Measurements from ENCODE around the gene TIMP4. TPM values are rescaled to one million over a fixed set of nuclear protein-coding genes. Genes with fewer than 3 reads are reported as not detected.
A peak's percentile ranks its signal among the peaks of the same experiment; 100 is the strongest.

TIMP4 gene
- total and polyA plus RNA-seq, 4 donors = 0.36 to 1.7 (median 0.76) TPM

DNA sequence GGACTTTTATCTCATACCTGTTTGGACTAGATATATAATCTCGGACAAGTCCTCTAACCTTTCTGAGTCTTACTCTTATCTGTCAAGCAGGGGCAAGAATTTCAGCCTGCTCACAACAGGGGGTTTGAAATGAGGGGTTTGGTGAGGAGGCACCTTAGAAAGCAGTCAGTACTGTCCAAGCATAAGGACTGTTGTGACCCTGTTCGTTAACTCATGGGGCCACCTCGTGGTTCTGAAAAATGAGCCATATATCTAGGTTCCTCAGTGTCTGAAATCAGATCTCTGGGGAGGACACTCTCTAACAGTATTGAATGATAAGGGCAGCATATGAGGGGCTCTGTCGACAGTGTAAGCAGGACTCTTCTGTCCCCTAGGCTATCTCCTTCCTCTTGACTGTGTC lies 7.2 kb upstream of the TIMP4 start:
- no peak for DNase-seq (ENCODE audit: low spot score)
- no peak overlapping the region for H3K4me3 ChIP-seq (ENCODE audit: low read depth in 1 of 3, low read length in 3 of 3)
- no peaks in the 10 kb centered on the region for H3K27me3 ChIP-seq (ENCODE audit: control insufficient read depth in 4 of 4, insufficient read depth in 4 of 4, low read length in 3 of 4)
- TF ChIP-seq YY1 (IDR thresholded peaks at IDR 0.05) = no peak
- TF ChIP-seq GABPA (IDR thresholded peaks at IDR 0.05 in 1 of 2, conservative IDR thresholded peaks at IDR 0.05 in 1 of 2) = no peak
- TF ChIP-seq RAD21 (IDR thresholded peaks at IDR 0.05) = peak in 1 of 2 donors; percentile 29
- WGBS = 61% methylated on average over 4 of the region's 4 CpGs
- no peak overlapping the region for H3K9ac ChIP-seq (ENCODE audit: low read depth in 1 of 2, low read length in 2 of 2)
- H3K36me3 ChIP-seq (ENCODE audit: control insufficient read depth in 4 of 4, insufficient read depth in 3 of 4, low read depth in 1 of 4, low read length in 3 of 4) = no peaks in the 10 kb centered on the region
- no peaks in the 10 kb centered on the region for H3K9me3 ChIP-seq (ENCODE audit: control insufficient read depth in 4 of 4, low read length in 3 of 4)
- H3K4me1 ChIP-seq (ENCODE audit: control insufficient read depth in 4 of 4, insufficient read depth in 4 of 4, low read length in 3 of 4) = no peaks in the 10 kb centered on the region
- H3K27ac ChIP-seq (ENCODE audit: low read depth in 1 of 2, low read length in 2 of 2) = no peak overlapping the region

DNA sequence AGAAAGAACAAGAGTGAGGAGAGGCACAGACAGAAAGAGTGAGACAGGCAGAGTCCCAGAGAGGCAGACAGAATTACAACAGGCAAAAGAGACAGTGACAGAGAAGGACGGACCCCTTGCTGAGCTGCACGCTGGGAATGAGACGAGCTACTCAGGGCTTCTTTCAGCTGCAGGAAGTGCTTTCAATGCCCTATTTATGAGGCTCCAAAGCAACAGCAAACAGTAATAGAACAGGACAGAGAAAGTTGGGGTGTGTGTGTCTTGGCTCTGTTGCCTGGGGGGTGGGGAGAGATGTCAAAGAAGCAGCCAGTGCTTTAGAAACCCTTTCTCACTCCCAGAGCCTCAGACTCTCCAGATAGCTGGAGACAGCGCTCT lies 502 bp upstream of the TIMP4 start:
- H3K9me3 ChIP-seq (ENCODE audit: control insufficient read depth in 4 of 4, low read length in 3 of 4) = no peaks in the 10 kb centered on the region
- H3K27me3 ChIP-seq (ENCODE audit: control insufficient read depth in 4 of 4, insufficient read depth in 4 of 4, low read length in 3 of 4) = peaks cover 0 to 3% (median 0%) of the 10 kb centered on the region in 4 donors
- TF ChIP-seq NR2F2 (IDR thresholded peaks at IDR 0.05) = no peak
- TF ChIP-seq FOXA2 (IDR thresholded peaks at IDR 0.05) = no peak
- TF ChIP-seq FOXA1 (IDR thresholded peaks at IDR 0.05) = no peak
- TF ChIP-seq RXRA (IDR thresholded peaks at IDR 0.05) = no peak
- TF ChIP-seq HNF4A (conservative IDR thresholded peaks at IDR 0.05) = no peak
- no peak for TF ChIP-seq RAD21 (IDR thresholded peaks at IDR 0.05)
- TF ChIP-seq ATF3 (IDR thresholded peaks at IDR 0.05) = no peak
- TF ChIP-seq EGR1 (IDR thresholded peaks at IDR 0.05; ENCODE audit: low read depth in 2 of 2) = no peak
- TF ChIP-seq MAX (IDR thresholded peaks at IDR 0.05) = no peak
- TF ChIP-seq TAF1 (conservative IDR thresholded peaks at IDR 0.05) = no peak
- no peak for TF ChIP-seq HNF4G (IDR thresholded peaks at IDR 0.05)
- no peak for TF ChIP-seq REST (IDR thresholded peaks at IDR 0.05)
- TF ChIP-seq SP1 (IDR thresholded peaks at IDR 0.05) = no peak
- no peak for TF ChIP-seq ZBTB33 (IDR thresholded peaks at IDR 0.05)
- TF ChIP-seq JUND (IDR thresholded peaks at IDR 0.05) = no peak
- TF ChIP-seq GABPA (IDR thresholded peaks at IDR 0.05 in 1 of 2, conservative IDR thresholded peaks at IDR 0.05 in 1 of 2) = no peak
- no peak for TF ChIP-seq CTCF (IDR thresholded peaks at IDR 0.05; ENCODE audit: low read depth, low read length, missing input control)
- TF ChIP-seq YY1 (IDR thresholded peaks at IDR 0.05) = no peak
- H3K4me3 ChIP-seq (ENCODE audit: low read depth in 1 of 3, low read length in 3 of 3) = no peak overlapping the region
- no peak overlapping the region for H3K27ac ChIP-seq (ENCODE audit: low read depth in 1 of 2, low read length in 2 of 2)
- H3K4me1 ChIP-seq (ENCODE audit: control insufficient read depth in 4 of 4, insufficient read depth in 4 of 4, low read length in 3 of 4) = peaks cover 0 to 9% (median 3%) of the 10 kb centered on the region in 4 donors
- WGBS = 77% methylated on average over 4 of the region's 4 CpGs
- no peak overlapping the region for H3K9ac ChIP-seq (ENCODE audit: low read depth in 1 of 2, low read length in 2 of 2)
- no peak for DNase-seq (ENCODE audit: low spot score)
- no peaks in the 10 kb centered on the region for H3K36me3 ChIP-seq (ENCODE audit: control insufficient read depth in 4 of 4, insufficient read depth in 3 of 4, low read depth in 1 of 4, low read length in 3 of 4)

Measured in liver (tissue), 9 donors.